HepG2 (cell line): ENCODE results near the gene STH. TPM values are rescaled to one million over a fixed set of nuclear protein-coding genes. Genes with fewer than 3 reads are reported as not detected.

ENCODE experiments used
- ATAC-seq: fragments of 200-7000 bp; cut with Tn5 transposase; 3 replicates; pipeline ENCODE4 v1.9.1; 2020; ENCODE audit warnings: mild to moderate bottlenecking, moderate library complexity
- BruUV-seq: library from RNA; stranded (reverse); fragments of 400-500 nt; replicated peaks from 2 replicates; lab custom pipeline; 2021; lab: Mats Ljungman, UMichigan
- CTCF ChIA-PET: fragments of 300-600 bp; formaldehyde crosslinking; extraction: SDS; loops from one replicate; lab custom pipeline; 2021; ENCODE audit warnings: low total read pairs, inconsistent platforms, low intra/inter-chr PET ratio; lab: Yijun Ruan, JAX
- POLR2A ChIA-PET: fragments of 350-600 bp; sonication (Branson Sonifier 250); formaldehyde crosslinking; loops from one replicate; lab custom pipeline; 2020; ENCODE audit warnings: antibody characterized with exemption, inconsistent platforms; lab: Yijun Ruan, JAX
- DNase-seq: peaks from one replicate; pipeline ENCODE4 v3.0.0-alpha.2; 2015; ENCODE audit warnings: low spot score
- FAIRE-seq: peaks from 3 replicates; lab custom pipeline; 2011; peaks lifted over from hg19 to GRCh38; lab: Jason Lieb, UNC
- H2AFZ ChIP-seq: one replicate; pipeline ENCODE4 v1.6.1; 2011; ENCODE audit warnings: low read length, inconsistent platforms
- H3K27ac ChIP-seq: fragments of 300-600 bp; 3 replicates; pipeline ENCODE4 v1.8.0; 2011; ENCODE audit warnings: mixed run types, mild to moderate bottlenecking, mixed read lengths, low read length, inconsistent platforms; ENCODE audit not compliant: insufficient read depth; ENCODE audit errors: extremely low read length
- H3K27me3 ChIP-seq, 2 experiments: fragments of 200-600 bp in 1 of 2; 2 replicates in 1 of 2; 3 replicates in 1 of 2; pipeline versions ENCODE4 v1.6.0 to v1.8.0; 2011; ENCODE audit warnings: low read length in 2 of 2, mild to moderate bottlenecking in 2 of 2, moderate library complexity in 2 of 2, inconsistent platforms in 1 of 2; ENCODE audit not compliant: insufficient read depth in 2 of 2, control insufficient read depth in 1 of 2
- H3K36me3 ChIP-seq, 2 experiments: fragments of 200-600 bp in 1 of 2; replicated peaks in 1 of 2; 2 replicates in 1 of 2; 3 replicates in 1 of 2; pipeline versions ENCODE4 v1.5.1 to v1.8.0; 2011; ENCODE audit warnings: low read length in 2 of 2, inconsistent platforms in 1 of 2; ENCODE audit not compliant: insufficient read depth in 2 of 2, control insufficient read depth in 1 of 2
- H3K4me1 ChIP-seq: 2 replicates; pipeline ENCODE4 v1.5.1; 2012; ENCODE audit warnings: low read length, inconsistent platforms; ENCODE audit not compliant: insufficient read depth
- H3K4me2 ChIP-seq: 2 replicates; pipeline ENCODE4 v1.6.0; 2011; ENCODE audit warnings: low read depth, low read length, inconsistent platforms
- H3K4me3 ChIP-seq, 3 experiments: fragments of 200-600 bp in 1 of 3; sonication (generic), shearing (Covaris generic) in 1 of 3; replicated peaks in 1 of 3; 2 replicates each; pipeline ENCODE4 v1.5.1; 2011 to 2016; ENCODE audit warnings: low read length in 3 of 3, inconsistent platforms in 2 of 3, low read depth in 2 of 3, mild to moderate bottlenecking in 2 of 3, control low read depth in 1 of 3, mixed read lengths in 1 of 3; ENCODE audit not compliant: insufficient read depth in 1 of 3
- H3K79me2 ChIP-seq: one replicate; pipeline ENCODE4 v1.6.1; 2011; ENCODE audit warnings: low read length, inconsistent platforms; ENCODE audit not compliant: insufficient read depth
- H3K9ac ChIP-seq: 2 replicates; pipeline ENCODE4 v1.6.0; 2011; ENCODE audit warnings: mild to moderate bottlenecking, low read depth, low read length, inconsistent platforms; ENCODE audit not compliant: insufficient read depth
- H3K9me3 ChIP-seq: 2 replicates; pipeline ENCODE4 v1.5.1; 2012; ENCODE audit warnings: mild to moderate bottlenecking, low read length
- H4K20me1 ChIP-seq: 2 replicates; pipeline ENCODE4 v1.6.0; 2011; ENCODE audit warnings: inconsistent platforms, mild to moderate bottlenecking, low read length, moderate library complexity; ENCODE audit not compliant: insufficient read depth
- MAF1 ChIP-seq: sonication (generic); formaldehyde crosslinking; IDR thresholded peaks from 2 replicates; pipeline ENCODE4 v1.5.0; 2020; ENCODE audit warnings: missing genetic modification reagents, borderline replicate concordance
- NRL ChIP-seq: sonication (generic); formaldehyde crosslinking; IDR thresholded peaks from 2 replicates; pipeline ENCODE4 v1.5.0; 2020; ENCODE audit warnings: missing genetic modification reagents, mild to moderate bottlenecking, moderate library complexity, borderline replicate concordance
- RAD51 ChIP-seq: fragments of 450-650 bp; IDR thresholded peaks from 2 replicates; pipeline ENCODE4 v1.6.1; 2016; ENCODE audit warnings: borderline replicate concordance
- SKIL ChIP-seq: sonication (generic); formaldehyde crosslinking; IDR thresholded peaks from 2 replicates; pipeline ENCODE4 v1.8.0; 2022; ENCODE audit warnings: missing genetic modification reagents, mild to moderate bottlenecking, moderate library complexity, borderline replicate concordance
- USF2 ChIP-seq, 2 experiments: sonication (generic) in 1 of 2; formaldehyde crosslinking in 1 of 2; IDR thresholded peaks; 2 replicates each; pipeline versions ENCODE4 v1.5.1 to v1.6.1; 2011 to 2020; ENCODE audit warnings: borderline replicate concordance in 1 of 2, low read depth in 1 of 2, low read length in 1 of 2, mild to moderate bottlenecking in 1 of 2, missing genetic modification reagents in 1 of 2, moderate library complexity in 1 of 2
- ZNF484 ChIP-seq: sonication (generic); formaldehyde crosslinking; IDR thresholded peaks from 2 replicates; pipeline ENCODE4 v1.5.1; 2020; ENCODE audit warnings: mild to moderate bottlenecking, low read depth, missing genetic modification reagents, borderline replicate concordance
- ZNF773 ChIP-seq: sonication (generic); formaldehyde crosslinking; IDR thresholded peaks from 2 replicates; pipeline ENCODE4 v1.4.0; 2020; ENCODE audit warnings: missing genetic modification reagents, borderline replicate concordance
- WGBS: methylation state at CpG from one replicate; pipeline ENCODE4 v1.1.6; 2017; ENCODE audit warnings: low lambda C conversion rate; 5-methylcytosine and 5-hydroxymethylcytosine counted together
- in situ Hi-C: cut with HindIII; loops from 2 replicates; pipeline ENCODE4 v1.10.0; 2017; ENCODE audit warnings: low pct_unique_long_range_greater_than_20kb; ENCODE audit not compliant: extremely low pct_ligation_motif_present
- intact Hi-C: fragments of 100-400 bp; cut with micrococcal nuclease; formaldehyde crosslinking; loops from one replicate; pipeline ENCODE4 v1.10.0; 2022; ENCODE audit not compliant: unreplicated experiment
- polyA plus RNA-seq, 8 experiments: library from polyadenylated mRNA; depleted of rRNA in 3 of 8; stranded (reverse) in 7 of 8; unstranded in 1 of 8; fragments of >200 nt; fragmentation: Illumina TruSeq in 4 of 8; extraction: Trizol in 4 of 8; gene quantifications; 2 replicates each; pipeline versions ENCODE4 v1.2.1 to v1.2.3, GENCODE V29; 2011 to 2016; ENCODE audit warnings: low read depth in 4 of 8, missing spikeins in 1 of 8, mixed read lengths in 1 of 8; ENCODE audit not compliant: insufficient read depth in 1 of 8
- total RNA-seq, 5 experiments: library from RNA; depleted of rRNA; stranded (reverse); fragments of >200 nt; fragmentation: Illumina TruSeq; extraction: Trizol; gene quantifications; 2 replicates each; pipeline ENCODE4 v1.2.3, GENCODE V29; 2016; ENCODE audit warnings: low read depth in 1 of 5

STH gene
- total and polyA plus RNA-seq, 2 of the 13 experiments (the other 11 are each of a cell fraction or from before 2014, with no cell fraction given) = not detected

- no peak for FAIRE-seq
- 50% methylated on average over 3 of the region's 3 CpGs for WGBS
- H3K4me2 ChIP-seq = no peak overlapping the region
- TF ChIP-seq SKIL (CRISPR knock-in tag) (no peak), NRL (CRISPR knock-in tag) (no peak), USF2 (IDR thresholded peaks at IDR 0.05; ENCODE audit: low read depth, low read length) (peak; percentile 47; the same call in 1 of the 2 replicates), USF2 (CRISPR knock-in tag; IDR thresholded peaks at IDR 0.05; ENCODE audit: borderline replicate concordance) (no peak), MAF1 (no peak), ZNF773 (no peak), ZNF484 (CRISPR knock-in tag) (no peak), RAD51 (peak; percentile 71; the same call in 1 of the 2 replicates)
- in situ Hi-C loops (no loop called here), intact Hi-C loops (no loop called here)
- H3K27ac ChIP-seq = no peak overlapping the region
- H3K27me3 ChIP-seq = no peaks in the 10 kb centered on the region; a peak in 1 of 5 replicates
- H3K4me3 ChIP-seq = no peak overlapping the region
- H3K9ac ChIP-seq = no peak overlapping the region
- CTCF ChIA-PET = no interaction called here
- H2AFZ ChIP-seq = no peak overlapping the region
- no peak for DNase-seq
- H3K36me3 ChIP-seq = no peaks in the 10 kb centered on the region
- ATAC-seq = no peak
- H3K79me2 ChIP-seq = no peaks in the 10 kb centered on the region
- H3K9me3 ChIP-seq = no peaks in the 10 kb centered on the region
- no peaks in the 10 kb centered on the region; the same call in 1 of the 2 replicates for H4K20me1 ChIP-seq
- BruUV-seq = no TSS peak
- no peaks in the 10 kb centered on the region for H3K4me1 ChIP-seq
- POLR2A ChIA-PET = no interaction called here
Observed at GRCh38 chr17:45977976-45978626, 20.9 kb upstream of the STH start.
